ENCODE results near the gene ADAMTS9. TPM values are rescaled to one million over a fixed set of nuclear protein-coding genes. Genes with fewer than 3 reads are reported as not detected.
A peak's percentile ranks its signal among the peaks of the same experiment; 100 is the strongest.

Gene ADAMTS9
- total RNA-seq, 1 donor from 2014 or later = 74.1 TPM

GRCh38 chr3:64715211-64715982 lies 27.6 kb upstream of the ADAMTS9 start:
- Histone ChIP-seq H3K4me1 (peaks cover 6 to 53% of the 10 kb centered on the region in 2 donors), H3K9me3 (no peaks in the 10 kb centered on the region), H3K27me3 (no peaks in the 10 kb centered on the region), H3K36me3 (no peaks in the 10 kb centered on the region), H3K4me3 (no peak overlapping the region), H3K27ac (peak overlapping the region; percentile 79)
- TF ChIP-seq CTCF (IDR thresholded peaks at IDR 0.05) = no peak
- no peak for DNase-seq (ENCODE audit: low spot score in 2 of 2)
- intact Hi-C loops (cut with DNase I) = no loop called here

GRCh38 chr3:64708456-64708855 lies 20.7 kb upstream of the ADAMTS9 start:
- intact Hi-C loops (cut with DNase I) = no loop called here

GRCh38 chr3:64705946-64706345 lies 18.1 kb upstream of the ADAMTS9 start:
- H3K4me3 ChIP-seq = no peak overlapping the region
- H3K36me3 ChIP-seq = no peaks in the 10 kb centered on the region
- no peak overlapping the region for H3K27ac ChIP-seq
- H3K27me3 ChIP-seq = no peaks in the 10 kb centered on the region
- TF ChIP-seq CTCF (IDR thresholded peaks at IDR 0.05) = no peak
- DNase-seq (ENCODE audit: low spot score in 2 of 2) = no peak
- intact Hi-C loops (cut with DNase I) = no loop called here
- peaks cover 0 to 3% of the 10 kb centered on the region in 2 donors for H3K4me1 ChIP-seq
- H3K9me3 ChIP-seq = no peaks in the 10 kb centered on the region

More at GRCh38 chr3:64708456-64708855, 20.7 kb upstream of the ADAMTS9 start:
- Histone ChIP-seq H3K9me3 (no peaks in the 10 kb centered on the region), H3K4me3 (no peak overlapping the region), H3K27me3 (no peaks in the 10 kb centered on the region), H3K36me3 (no peaks in the 10 kb centered on the region), H3K4me1 (peaks cover 0 to 9% of the 10 kb centered on the region in 2 donors), H3K27ac (no peak overlapping the region)
- no peak for TF ChIP-seq CTCF (IDR thresholded peaks at IDR 0.05)
- no peak for DNase-seq (ENCODE audit: low spot score in 2 of 2)

GRCh38 chr3:64696896-64697295 lies 9.1 kb upstream of the ADAMTS9 start:
- peaks cover 0 to 4% of the 10 kb centered on the region in 2 donors for H3K4me1 ChIP-seq
- no peak for DNase-seq (ENCODE audit: low spot score in 2 of 2)
- H3K36me3 ChIP-seq = no peaks in the 10 kb centered on the region
- H3K27me3 ChIP-seq = no peaks in the 10 kb centered on the region
- no peak overlapping the region for H3K4me3 ChIP-seq
- intact Hi-C loops (cut with DNase I) = no loop called here
- TF ChIP-seq CTCF (IDR thresholded peaks at IDR 0.05) = no peak
- H3K9me3 ChIP-seq = no peaks in the 10 kb centered on the region
- H3K27ac ChIP-seq = no peak overlapping the region

GRCh38 chr3:64694114-64694513 lies 6.3 kb upstream of the ADAMTS9 start:
- no peaks in the 10 kb centered on the region for H3K9me3 ChIP-seq
- H3K36me3 ChIP-seq = no peaks in the 10 kb centered on the region
- no peak for DNase-seq (ENCODE audit: low spot score in 2 of 2)
- intact Hi-C loops (cut with DNase I) = no loop called here
- H3K27ac ChIP-seq = no peak overlapping the region
- peaks cover 0 to 5% of the 10 kb centered on the region in 2 donors for H3K4me1 ChIP-seq
- no peaks in the 10 kb centered on the region for H3K27me3 ChIP-seq
- H3K4me3 ChIP-seq = no peak overlapping the region
- no peak for TF ChIP-seq CTCF (IDR thresholded peaks at IDR 0.05)

All from ascending aorta (tissue), 2 donors.